Activated CD4-positive, alpha-beta T cell treated with anti-CD3 and anti-CD28 coated beads, Interleukin-2, amount 50 U/mL, for 1 hour (primary cell): Measurements from ENCODE around the gene APOL2.
"Not testable (repeated sequence)": the region's sequence is repeated elsewhere in the genome, so short reads cannot be mapped to it uniquely, and the experiment has no call there.

Experiments used
- DNase-seq: peaks from one replicate; pipeline ENCODE4 v3.0.0-alpha.2; 2020

APOL2 gene

DNA sequence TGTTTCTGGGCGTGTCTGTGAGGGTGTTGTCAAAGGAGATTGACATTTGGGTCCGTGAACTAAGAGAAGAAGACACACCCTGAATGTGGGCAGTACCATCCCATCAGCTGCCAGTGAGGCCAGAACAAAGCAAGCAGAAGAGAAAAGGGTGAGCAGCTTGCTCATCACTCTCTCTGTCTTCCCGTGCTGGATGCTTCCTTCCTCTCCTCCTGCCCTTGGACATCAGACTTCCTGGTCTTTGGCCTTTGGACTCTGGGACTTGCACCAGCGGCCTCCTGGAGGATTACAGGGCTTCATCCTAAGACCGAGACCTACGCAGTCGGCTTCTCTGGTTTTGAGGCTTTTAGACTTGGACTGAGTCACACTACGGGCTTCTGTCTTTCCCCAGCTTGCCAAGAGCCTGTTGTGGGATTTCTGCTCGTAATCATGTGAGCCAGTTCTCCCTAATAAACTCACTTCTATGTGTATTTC lies 18.8 kb downstream of the APOL2 start:
- DNase-seq: no peak

- DNase-seq: no peak
These were observed 20.6 kb downstream of the APOL2 start for GRCh38 chr22:36218648-36219193.

GRCh38 chr22:36215981-36216380 lies 23.3 kb downstream of the APOL2 start:
- DNase-seq: no peak

GRCh38 chr22:36213586-36213985 lies 25.7 kb downstream of the APOL2 start:
- no peak for DNase-seq

GRCh38 chr22:36212901-36213300 lies 26.4 kb downstream of the APOL2 start:
- no peak for DNase-seq

GRCh38 chr22:36211237-36211861 lies 28.0 kb downstream of the APOL2 start:
- DNase-seq: no peak

DNA sequence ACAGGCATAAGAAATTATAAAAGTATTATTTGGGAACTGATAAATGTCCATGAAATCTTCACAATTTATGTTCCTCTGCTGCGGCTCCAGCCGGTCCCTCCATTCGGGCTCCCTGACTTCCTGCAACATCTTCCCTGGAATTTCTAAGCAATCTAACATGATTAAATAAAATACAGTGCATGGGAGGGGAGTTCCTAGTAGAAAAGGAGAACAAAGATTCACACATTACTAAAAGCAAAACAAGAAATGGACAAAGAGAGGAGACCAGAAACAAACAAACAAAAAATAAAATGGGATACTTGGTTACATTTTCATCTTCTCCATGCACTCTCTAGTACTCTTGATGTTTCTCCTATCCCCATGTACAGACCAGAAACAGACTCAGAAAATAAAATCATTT lies 29.1 kb downstream of the APOL2 start:
- DNase-seq: no peak

DNA sequence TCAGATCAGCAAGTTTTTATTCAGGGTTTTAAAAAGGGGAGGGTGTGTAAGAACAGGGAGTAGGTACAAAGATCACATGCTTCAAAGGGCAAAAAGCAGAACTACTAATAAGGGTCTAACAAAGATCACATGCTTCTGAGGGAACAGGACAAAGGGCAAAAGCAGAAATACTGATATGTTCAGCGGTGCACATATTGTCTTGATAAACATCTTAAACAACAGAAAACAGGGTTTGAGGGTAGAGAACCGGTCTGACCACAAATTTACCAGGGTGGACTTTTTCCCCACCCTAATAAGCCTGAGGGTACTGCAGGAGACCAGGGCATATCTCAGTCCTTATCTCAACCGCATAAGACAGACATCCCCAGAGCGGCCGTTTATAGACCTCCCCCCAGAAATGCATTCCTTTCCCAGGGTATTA lies 29.8 kb downstream of the APOL2 start:
- not testable (repeated sequence) for DNase-seq

- no peak for DNase-seq
These were observed 30.4 kb downstream of the APOL2 start for GRCh38 chr22:36208914-36209313.

GRCh38 chr22:36208162-36208765 lies 31.1 kb downstream of the APOL2 start:
- DNase-seq: no peak

GRCh38 chr22:36206255-36206654 lies 33.1 kb downstream of the APOL2 start:
- no peak for DNase-seq

DNA sequence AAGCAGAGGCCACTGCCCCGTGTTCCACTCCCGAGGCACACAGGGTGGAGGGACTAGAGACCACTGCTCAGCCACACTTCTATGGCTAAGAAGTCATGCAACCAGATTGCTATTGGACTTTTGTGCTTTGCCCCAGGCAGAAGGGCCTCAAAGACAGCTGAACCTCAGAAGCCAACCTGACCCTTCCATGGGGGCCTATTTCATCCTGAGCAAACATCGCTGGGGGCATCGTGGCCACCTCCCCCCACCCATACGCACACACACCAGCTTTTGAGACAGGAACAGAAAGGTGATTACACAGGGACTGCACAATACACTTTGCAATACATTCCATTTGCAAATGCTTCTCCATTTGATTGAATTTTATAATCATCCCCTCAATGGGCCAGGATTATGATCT lies 33.8 kb downstream of the APOL2 start:
- DNase-seq: not testable (repeated sequence)

GRCh38 chr22:36204632-36205015 lies 34.7 kb downstream of the APOL2 start:
- no peak for DNase-seq

DNA sequence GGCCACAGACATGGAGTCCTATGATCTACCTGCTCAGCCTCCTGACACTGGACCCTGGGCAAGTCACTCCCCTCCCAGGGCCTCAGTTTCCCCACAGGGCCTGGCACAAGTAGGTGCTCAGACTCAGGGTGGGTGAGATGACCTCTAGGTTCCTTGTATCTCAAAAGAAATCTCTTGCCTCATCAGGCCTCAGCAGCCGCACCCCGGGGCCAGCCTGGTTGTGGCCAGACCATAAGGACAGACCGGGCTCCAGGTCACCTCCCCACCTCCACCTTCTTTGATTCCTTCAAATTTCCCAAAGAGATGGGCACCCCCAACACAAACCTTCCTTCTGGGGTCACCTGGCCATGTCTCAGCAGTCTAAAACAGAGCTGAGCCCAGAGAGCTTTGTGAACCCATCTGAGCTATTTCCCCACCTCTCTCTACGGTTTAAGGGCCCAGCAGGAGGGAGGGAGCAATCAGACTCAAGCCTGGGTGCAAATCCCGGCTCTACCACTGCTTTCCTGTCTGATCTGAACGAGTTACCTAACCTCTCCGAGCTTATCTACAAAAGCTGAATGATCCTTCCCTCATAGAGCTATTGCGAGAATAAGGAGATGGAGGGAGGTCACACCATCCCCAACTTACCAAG lies 35.2 kb downstream of the APOL2 start:
- no peak for DNase-seq

DNA sequence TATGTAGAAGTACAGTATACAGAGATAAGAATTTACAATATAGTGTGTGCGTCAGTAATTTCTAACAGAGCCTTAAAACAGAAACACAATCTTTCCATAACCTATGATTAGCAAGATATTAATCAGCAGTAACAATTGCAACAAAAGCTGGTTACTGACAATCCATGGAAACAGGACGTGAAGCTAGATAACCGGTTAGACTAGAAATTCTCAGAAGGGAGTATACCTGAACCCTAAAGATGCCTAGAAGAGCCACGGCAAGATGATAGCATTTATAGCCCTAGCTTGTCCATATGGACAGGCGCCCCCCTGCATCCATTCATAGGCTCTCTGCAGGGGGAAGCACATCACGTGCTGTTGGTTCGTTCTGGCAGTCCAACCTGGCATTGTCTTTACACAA lies 35.9 kb downstream of the APOL2 start:
- DNase-seq: not testable (repeated sequence)

GRCh38 chr22:36202906-36203305 lies 36.4 kb downstream of the APOL2 start:
- not testable (repeated sequence) for DNase-seq

DNA sequence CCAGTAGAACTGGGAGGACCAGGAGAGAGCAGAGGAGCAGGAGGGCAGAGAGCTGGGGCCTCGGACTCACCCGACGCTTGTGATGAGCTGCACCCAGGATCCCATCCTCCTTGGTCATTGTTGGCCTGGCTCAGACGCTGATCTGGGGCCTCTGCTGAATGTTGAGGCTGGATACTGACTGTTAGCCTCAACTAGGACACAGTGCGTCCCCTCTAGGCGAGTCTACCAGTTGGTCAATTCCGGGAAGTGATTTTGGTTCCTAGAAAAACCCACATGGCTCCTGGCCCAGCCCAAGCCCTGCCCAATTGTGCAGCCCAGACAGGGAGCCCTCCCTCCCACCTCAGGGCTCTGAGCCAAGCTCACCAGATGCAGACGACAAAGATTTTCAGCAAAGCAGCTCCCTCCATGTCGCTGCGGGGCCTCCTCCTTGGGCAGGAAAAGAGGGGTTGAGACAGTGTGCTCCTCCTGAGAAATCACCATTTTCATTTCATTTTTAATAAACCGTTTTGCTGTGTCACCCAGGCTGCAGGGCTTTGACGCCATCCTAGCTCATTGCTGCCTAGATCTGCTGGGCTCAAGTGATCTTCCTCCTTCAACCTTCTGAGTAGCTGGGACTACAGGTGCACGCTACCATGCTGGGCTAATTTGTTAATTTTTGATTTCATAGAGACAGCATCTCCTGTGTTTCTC lies 37.6 kb downstream of the APOL2 start, which contains the start of gene APOL4:
APOL4 (minus strand) TSS at position 180 of the 690 bp plus-strand sequence; CDS start at position 105, 75 bp downstream.
- DNase-seq: no peak

GRCh38 chr22:36201025-36201424 lies 38.3 kb downstream of the APOL2 start:
- not testable (repeated sequence) for DNase-seq

DNA sequence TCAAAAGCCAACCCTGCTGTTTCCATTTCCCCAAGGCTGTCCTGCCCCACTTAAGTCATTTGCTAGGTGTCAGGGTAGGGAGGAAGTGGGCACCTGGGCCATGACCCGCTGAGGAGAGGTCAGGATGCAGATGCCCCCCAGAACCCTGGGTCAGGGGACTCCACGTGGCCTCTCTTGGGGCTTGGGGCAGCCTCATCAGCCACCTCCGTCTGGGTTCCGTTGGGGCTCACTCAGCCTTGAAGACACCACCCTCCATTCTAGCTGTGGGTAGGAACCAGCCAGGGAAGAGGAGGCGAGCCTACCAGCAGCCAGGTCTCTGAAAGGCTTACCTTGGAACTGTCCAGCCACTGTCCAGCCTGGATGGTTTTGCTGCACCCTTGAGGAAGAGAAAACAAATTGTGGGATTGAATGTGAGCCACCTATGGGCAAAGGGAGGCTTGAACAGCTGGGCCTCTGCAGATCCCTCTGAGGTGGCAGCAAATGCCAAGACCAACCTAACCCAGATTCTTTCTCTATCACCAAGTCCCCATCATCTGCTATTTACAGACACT lies 40.3 kb downstream of the APOL2 start:
- DNase-seq: no peak

DNA sequence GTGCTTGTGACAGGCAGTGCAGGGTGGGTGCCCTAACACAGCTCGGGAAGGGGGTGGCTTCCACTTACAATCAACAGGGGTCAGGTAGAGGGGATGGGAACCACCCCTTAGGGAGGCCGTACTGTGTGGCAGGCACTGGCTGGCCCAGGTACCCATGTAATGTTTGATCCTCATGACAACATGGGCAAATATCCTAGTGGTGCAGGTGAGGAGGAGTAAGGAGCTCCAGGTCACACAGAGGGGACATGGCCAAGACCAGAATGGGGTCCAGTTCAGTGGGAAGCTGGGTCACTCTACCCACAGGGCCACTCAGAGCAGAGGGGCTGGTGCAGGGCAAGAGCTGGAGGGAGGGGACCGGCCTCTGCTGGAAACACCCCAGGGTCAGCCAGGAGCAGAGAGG lies 40.8 kb downstream of the APOL2 start:
- no peak for DNase-seq

GRCh38 chr22:36197514-36198146 lies 41.7 kb downstream of the APOL2 start:
- no peak for DNase-seq

GRCh38 chr22:36197065-36197440 lies 42.3 kb downstream of the APOL2 start:
- no peak for DNase-seq
